GM23338 (cell line): Measurements from ENCODE around the gene AK4. TPM values are rescaled to one million over a fixed set of nuclear protein-coding genes. Genes with fewer than 3 reads are reported as not detected.

Experiments
- ATAC-seq: fragments of 200-7000 bp; cut with Tn5 transposase; 3 replicates; pipeline ENCODE4 v1.9.1; 2020
- DNase-seq: peaks from one replicate; pipeline ENCODE4 v3.0.0-alpha.2; 2015; ENCODE audit warnings: low spot score
- H2AFZ ChIP-seq: fragments of 200-600 bp; sonication (generic); 2 replicates; pipeline ENCODE4 v1.8.0; 2016; ENCODE audit warnings: antibody characterized with exemption, mild to moderate bottlenecking, moderate library complexity
- H3F3A ChIP-seq: fragments of 200-600 bp; sonication (generic); replicated peaks from 2 replicates; pipeline ENCODE4 v1.8.0; 2017; ENCODE audit warnings: antibody characterized with exemption, mixed run types, low read depth
- H3K27ac ChIP-seq: fragments of 200-600 bp; sonication (generic); 2 replicates; pipeline ENCODE4 v1.6.1; 2016; ENCODE audit warnings: low read depth
- H3K27me3 ChIP-seq: fragments of 200-600 bp; sonication (generic); 2 replicates; pipeline ENCODE4 v1.8.0; 2016; ENCODE audit warnings: mild to moderate bottlenecking, mixed run types, moderate library complexity; ENCODE audit not compliant: insufficient read depth
- H3K36me3 ChIP-seq: fragments of 200-600 bp; sonication (generic); 2 replicates; pipeline ENCODE4 v1.8.0; 2016; ENCODE audit warnings: mild to moderate bottlenecking; ENCODE audit not compliant: insufficient read depth
- H3K4me1 ChIP-seq: fragments of 200-600 bp; sonication (generic); 2 replicates; pipeline ENCODE4 v1.8.0; 2016; ENCODE audit warnings: mild to moderate bottlenecking, moderate library complexity; ENCODE audit not compliant: insufficient read depth
- H3K4me2 ChIP-seq: fragments of 200-600 bp; sonication (generic); 2 replicates; pipeline ENCODE4 v1.7.1; 2017; ENCODE audit warnings: mixed run types
- H3K4me3 ChIP-seq: fragments of 200-600 bp; sonication (generic); 2 replicates; pipeline ENCODE4 v1.6.1; 2016; ENCODE audit warnings: mixed run types
- H3K79me2 ChIP-seq: fragments of 200-600 bp; sonication (generic); replicated peaks from 2 replicates; pipeline ENCODE4 v1.8.0; 2017; ENCODE audit warnings: mild to moderate bottlenecking; ENCODE audit not compliant: insufficient read depth
- H3K9me2 ChIP-seq: fragments of 200-600 bp; sonication (generic); 2 replicates; pipeline ENCODE4 v1.8.0; 2017; ENCODE audit not compliant: insufficient read depth
- H4K20me1 ChIP-seq: fragments of 200-600 bp; sonication (generic); replicated peaks from 2 replicates; pipeline ENCODE4 v1.8.0; 2017; ENCODE audit warnings: mild to moderate bottlenecking; ENCODE audit not compliant: insufficient read depth
- H3K27ac Mint-ChIP-seq: 2 replicates; pipeline ENCODE4 v1.8.0; 2020; ENCODE audit warnings: inconsistent platforms, mild to moderate bottlenecking, moderate library complexity, mixed read lengths
- H3K27me3 Mint-ChIP-seq: 3 replicates; pipeline ENCODE4 v1.8.0; 2022; ENCODE audit warnings: low read depth, mild to moderate bottlenecking, moderate library complexity, mixed read lengths, inconsistent platforms; ENCODE audit not compliant: insufficient read depth, poor library complexity
- H3K36me3 Mint-ChIP-seq: 3 replicates; pipeline ENCODE4 v1.8.0; 2021; ENCODE audit warnings: low read depth, mild to moderate bottlenecking, inconsistent platforms, moderate library complexity, mixed read lengths
- H3K4me1 Mint-ChIP-seq: 3 replicates; pipeline ENCODE4 v1.8.0; 2020; ENCODE audit warnings: mild to moderate bottlenecking, inconsistent platforms, mixed read lengths
- H3K4me3 Mint-ChIP-seq: 3 replicates; pipeline ENCODE4 v1.8.0; 2021; ENCODE audit warnings: moderate library complexity, mild to moderate bottlenecking, inconsistent platforms, mixed read lengths
- H3K9me3 Mint-ChIP-seq: 3 replicates; pipeline ENCODE4 v1.8.0; 2020; ENCODE audit warnings: moderate library complexity, mild to moderate bottlenecking, inconsistent platforms, mixed read lengths
- CREB1 ChIP-seq: fragments of 250-450 bp; sonication (Bioruptor Pico); IDR thresholded peaks from 2 replicates; pipeline ENCODE4 v1.5.0; 2020; ENCODE audit warnings: low read depth, mild to moderate bottlenecking, moderate library complexity
- EZH2 ChIP-seq: fragments of 200-600 bp; sonication (generic); IDR thresholded peaks from one replicate; pipeline ENCODE4 v1.8.0; 2017; ENCODE audit warnings: antibody characterized with exemption, mild to moderate bottlenecking, low read depth; ENCODE audit not compliant: unreplicated experiment
- EZH2phosphoT487 ChIP-seq: fragments of 200-600 bp; sonication (generic); IDR thresholded peaks from one replicate; pipeline ENCODE4 v1.8.1; 2018; ENCODE audit warnings: antibody characterized with exemption; ENCODE audit not compliant: unreplicated experiment
- JUNB ChIP-seq: IDR thresholded peaks from one replicate; pipeline ENCODE4 v1.6.1; 2016; ENCODE audit warnings: antibody characterized with exemption; ENCODE audit not compliant: unreplicated experiment
- NANOG ChIP-seq: IDR thresholded peaks from 2 replicates; pipeline ENCODE4 v1.6.1; 2016; ENCODE audit warnings: antibody characterized with exemption, borderline replicate concordance
- POLR2AphosphoS5 ChIP-seq: IDR thresholded peaks from 2 replicates; pipeline ENCODE4 v1.6.1; 2016; ENCODE audit warnings: antibody characterized with exemption, low read depth
- STAT1 ChIP-seq: IDR thresholded peaks from one replicate; pipeline ENCODE4 v1.6.1; 2016; ENCODE audit warnings: antibody characterized with exemption; ENCODE audit not compliant: unreplicated experiment
- ZNF114 ChIP-seq: fragments of 250-450 bp; sonication (Bioruptor Pico); IDR thresholded peaks from 2 replicates; pipeline ENCODE4 v1.5.0; 2020; ENCODE audit warnings: mild to moderate bottlenecking, moderate library complexity
- ZNF331 ChIP-seq: fragments of 250-450 bp; sonication (Bioruptor Pico); IDR thresholded peaks from 2 replicates; pipeline ENCODE4 v1.5.0; 2020; ENCODE audit warnings: low read depth, mild to moderate bottlenecking, moderate library complexity
- polyA plus RNA-seq: library from polyadenylated mRNA; unstranded; fragments of >200 nt; fragmentation: Nextera tagmentation; extraction: Ambion mirVana; gene quantifications from 2 replicates; pipeline ENCODE4 v1.2.1, GENCODE V29; 2016
- total RNA-seq: library from RNA; depleted of rRNA; stranded (reverse); fragments of >200 nt; shearing (Covaris generic); gene quantifications from 2 replicates; pipeline ENCODE4 v1.2.3, GENCODE V29; 2014
- TF ChIP-seq, protein P1 (sequence below): fragments of 250-450 bp; sonication (Bioruptor Pico); IDR thresholded peaks from 2 replicates; pipeline ENCODE4 v1.5.0; 2020; ENCODE audit warnings: mild to moderate bottlenecking, moderate library complexity
- TF ChIP-seq, protein P2 (sequence below): IDR thresholded peaks from one replicate; pipeline ENCODE4 v1.6.1; 2018; ENCODE audit warnings: antibody characterized with exemption; ENCODE audit not compliant: unreplicated experiment

AK4 gene
- total and polyA plus RNA-seq, 2 experiments from 2014 or later = 123 to 127 TPM

DNA sequence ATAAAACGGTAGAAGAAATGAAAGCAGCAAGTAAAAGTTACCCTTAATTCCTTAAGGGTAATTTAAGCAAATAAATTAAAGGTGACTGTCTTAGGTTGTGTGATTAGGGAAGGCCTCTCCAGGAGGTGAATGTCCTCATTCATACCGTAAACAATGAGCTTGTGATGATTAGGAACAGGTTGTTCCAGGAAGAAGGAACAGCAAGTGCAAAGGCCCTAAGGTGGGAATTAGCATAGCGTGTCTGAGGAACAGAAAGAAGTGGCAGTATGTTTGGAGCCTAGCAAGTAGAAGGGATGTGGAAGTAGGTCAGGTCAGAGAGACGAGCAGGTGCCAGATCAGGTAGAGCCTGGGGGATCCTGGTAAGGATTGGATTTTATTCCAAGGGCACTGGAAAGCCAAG, 5.6 kb downstream of the AK4 start (continued):
- TF ChIP-seq, protein P1, sequence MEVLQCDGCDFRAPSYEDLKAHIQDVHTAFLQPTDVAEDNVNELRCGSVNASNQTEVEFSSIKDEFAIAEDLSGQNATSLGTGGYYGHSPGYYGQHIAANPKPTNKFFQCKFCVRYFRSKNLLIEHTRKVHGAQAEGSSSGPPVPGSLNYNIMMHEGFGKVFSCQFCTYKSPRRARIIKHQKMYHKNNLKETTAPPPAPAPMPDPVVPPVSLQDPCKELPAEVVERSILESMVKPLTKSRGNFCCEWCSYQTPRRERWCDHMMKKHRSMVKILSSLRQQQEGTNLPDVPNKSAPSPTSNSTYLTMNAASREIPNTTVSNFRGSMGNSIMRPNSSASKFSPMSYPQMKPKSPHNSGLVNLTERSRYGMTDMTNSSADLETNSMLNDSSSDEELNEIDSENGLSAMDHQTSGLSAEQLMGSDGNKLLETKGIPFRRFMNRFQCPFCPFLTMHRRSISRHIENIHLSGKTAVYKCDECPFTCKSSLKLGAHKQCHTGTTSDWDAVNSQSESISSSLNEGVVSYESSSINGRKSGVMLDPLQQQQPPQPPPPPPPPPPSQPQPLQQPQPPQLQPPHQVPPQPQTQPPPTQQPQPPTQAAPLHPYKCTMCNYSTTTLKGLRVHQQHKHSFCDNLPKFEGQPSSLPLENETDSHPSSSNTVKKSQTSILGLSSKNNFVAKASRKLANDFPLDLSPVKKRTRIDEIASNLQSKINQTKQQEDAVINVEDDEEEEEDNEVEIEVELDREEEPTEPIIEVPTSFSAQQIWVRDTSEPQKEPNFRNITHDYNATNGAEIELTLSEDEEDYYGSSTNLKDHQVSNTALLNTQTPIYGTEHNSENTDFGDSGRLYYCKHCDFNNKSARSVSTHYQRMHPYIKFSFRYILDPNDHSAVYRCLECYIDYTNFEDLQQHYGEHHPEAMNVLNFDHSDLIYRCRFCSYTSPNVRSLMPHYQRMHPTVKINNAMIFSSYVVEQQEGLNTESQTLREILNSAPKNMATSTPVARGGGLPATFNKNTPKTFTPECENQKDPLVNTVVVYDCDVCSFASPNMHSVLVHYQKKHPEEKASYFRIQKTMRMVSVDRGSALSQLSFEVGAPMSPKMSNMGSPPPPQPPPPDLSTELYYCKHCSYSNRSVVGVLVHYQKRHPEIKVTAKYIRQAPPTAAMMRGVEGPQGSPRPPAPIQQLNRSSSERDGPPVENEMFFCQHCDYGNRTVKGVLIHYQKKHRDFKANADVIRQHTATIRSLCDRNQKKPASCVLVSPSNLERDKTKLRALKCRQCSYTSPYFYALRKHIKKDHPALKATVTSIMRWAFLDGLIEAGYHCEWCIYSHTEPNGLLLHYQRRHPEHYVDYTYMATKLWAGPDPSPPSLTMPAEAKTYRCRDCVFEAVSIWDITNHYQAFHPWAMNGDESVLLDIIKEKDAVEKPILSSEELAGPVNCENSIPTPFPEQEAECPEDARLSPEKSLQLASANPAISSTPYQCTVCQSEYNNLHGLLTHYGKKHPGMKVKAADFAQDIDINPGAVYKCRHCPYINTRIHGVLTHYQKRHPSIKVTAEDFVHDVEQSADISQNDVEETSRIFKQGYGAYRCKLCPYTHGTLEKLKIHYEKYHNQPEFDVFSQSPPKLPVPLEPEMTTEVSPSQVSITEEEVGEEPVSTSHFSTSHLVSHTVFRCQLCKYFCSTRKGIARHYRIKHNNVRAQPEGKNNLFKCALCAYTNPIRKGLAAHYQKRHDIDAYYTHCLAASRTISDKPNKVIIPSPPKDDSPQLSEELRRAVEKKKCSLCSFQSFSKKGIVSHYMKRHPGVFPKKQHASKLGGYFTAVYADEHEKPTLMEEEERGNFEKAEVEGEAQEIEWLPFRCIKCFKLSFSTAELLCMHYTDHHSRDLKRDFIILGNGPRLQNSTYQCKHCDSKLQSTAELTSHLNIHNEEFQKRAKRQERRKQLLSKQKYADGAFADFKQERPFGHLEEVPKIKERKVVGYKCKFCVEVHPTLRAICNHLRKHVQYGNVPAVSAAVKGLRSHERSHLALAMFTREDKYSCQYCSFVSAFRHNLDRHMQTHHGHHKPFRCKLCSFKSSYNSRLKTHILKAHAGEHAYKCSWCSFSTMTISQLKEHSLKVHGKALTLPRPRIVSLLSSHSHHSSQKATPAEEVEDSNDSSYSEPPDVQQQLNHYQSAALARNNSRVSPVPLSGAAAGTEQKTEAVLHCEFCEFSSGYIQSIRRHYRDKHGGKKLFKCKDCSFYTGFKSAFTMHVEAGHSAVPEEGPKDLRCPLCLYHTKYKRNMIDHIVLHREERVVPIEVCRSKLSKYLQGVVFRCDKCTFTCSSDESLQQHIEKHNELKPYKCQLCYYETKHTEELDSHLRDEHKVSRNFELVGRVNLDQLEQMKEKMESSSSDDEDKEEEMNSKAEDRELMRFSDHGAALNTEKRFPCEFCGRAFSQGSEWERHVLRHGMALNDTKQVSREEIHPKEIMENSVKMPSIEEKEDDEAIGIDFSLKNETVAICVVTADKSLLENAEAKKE (CRISPR knock-in tag) = no peak
- TF ChIP-seq CREB1 (no peak), NANOG (no peak), JUNB (no peak)

DNA sequence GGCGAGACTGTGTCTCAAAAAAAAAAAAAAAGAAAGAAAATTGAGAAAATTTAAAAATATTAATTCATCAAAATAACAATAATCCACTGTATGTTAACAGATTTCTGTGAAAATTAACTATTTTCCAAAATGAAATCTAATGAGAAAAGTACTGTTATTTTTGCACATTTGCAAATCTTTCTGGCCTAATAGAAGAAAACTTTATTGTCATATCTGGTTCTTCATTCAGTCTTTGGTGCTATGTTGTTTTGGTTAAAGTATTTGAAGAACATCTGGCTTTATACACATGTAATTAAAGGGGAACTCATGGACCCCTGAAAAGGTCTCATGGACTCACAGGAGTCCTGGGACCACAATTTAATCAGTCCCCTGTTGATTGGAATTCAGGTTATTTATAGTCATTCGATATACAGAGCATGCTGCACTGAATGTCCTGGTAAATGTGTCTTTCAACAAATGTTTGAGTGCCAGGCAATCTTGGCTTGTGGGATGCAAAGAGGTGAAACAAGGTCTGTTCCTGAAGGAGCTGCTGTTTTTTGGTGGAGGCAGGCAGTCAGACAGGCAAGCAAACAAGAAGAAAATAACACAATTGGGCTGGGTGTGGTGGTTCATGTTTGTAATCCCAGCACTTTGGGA, 9.0 kb downstream of the AK4 start:
- no peak overlapping the region for H2AFZ ChIP-seq
- H3K4me1 ChIP-seq = peaks cover 63% of the 10 kb centered on the region
- ATAC-seq (no peak), DNase-seq (no peak)
- no peaks in the 10 kb centered on the region for H3K9me3 Mint-ChIP-seq
- H3K36me3 Mint-ChIP-seq = peaks cover 22% of the 10 kb centered on the region
- H3K27me3 ChIP-seq = no peaks in the 10 kb centered on the region
- H3K9me2 ChIP-seq = no peaks in the 10 kb centered on the region
- H3K27ac Mint-ChIP-seq = peak overlapping the region; percentile 79
- no peaks in the 10 kb centered on the region for H3K36me3 ChIP-seq
- no peak overlapping the region for H3K4me3 ChIP-seq
- no peaks in the 10 kb centered on the region for H3K27me3 Mint-ChIP-seq
- H4K20me1 ChIP-seq = no peaks in the 10 kb centered on the region
- H3K79me2 ChIP-seq = peaks cover 99% of the 10 kb centered on the region
- no peak overlapping the region for H3K27ac ChIP-seq
- H3F3A ChIP-seq = no peaks in the 10 kb centered on the region
- H3K4me3 Mint-ChIP-seq = no peak overlapping the region
- no peak overlapping the region for H3K4me2 ChIP-seq
- peaks cover 55% of the 10 kb centered on the region for H3K4me1 Mint-ChIP-seq
- TF ChIP-seq, protein P2, sequence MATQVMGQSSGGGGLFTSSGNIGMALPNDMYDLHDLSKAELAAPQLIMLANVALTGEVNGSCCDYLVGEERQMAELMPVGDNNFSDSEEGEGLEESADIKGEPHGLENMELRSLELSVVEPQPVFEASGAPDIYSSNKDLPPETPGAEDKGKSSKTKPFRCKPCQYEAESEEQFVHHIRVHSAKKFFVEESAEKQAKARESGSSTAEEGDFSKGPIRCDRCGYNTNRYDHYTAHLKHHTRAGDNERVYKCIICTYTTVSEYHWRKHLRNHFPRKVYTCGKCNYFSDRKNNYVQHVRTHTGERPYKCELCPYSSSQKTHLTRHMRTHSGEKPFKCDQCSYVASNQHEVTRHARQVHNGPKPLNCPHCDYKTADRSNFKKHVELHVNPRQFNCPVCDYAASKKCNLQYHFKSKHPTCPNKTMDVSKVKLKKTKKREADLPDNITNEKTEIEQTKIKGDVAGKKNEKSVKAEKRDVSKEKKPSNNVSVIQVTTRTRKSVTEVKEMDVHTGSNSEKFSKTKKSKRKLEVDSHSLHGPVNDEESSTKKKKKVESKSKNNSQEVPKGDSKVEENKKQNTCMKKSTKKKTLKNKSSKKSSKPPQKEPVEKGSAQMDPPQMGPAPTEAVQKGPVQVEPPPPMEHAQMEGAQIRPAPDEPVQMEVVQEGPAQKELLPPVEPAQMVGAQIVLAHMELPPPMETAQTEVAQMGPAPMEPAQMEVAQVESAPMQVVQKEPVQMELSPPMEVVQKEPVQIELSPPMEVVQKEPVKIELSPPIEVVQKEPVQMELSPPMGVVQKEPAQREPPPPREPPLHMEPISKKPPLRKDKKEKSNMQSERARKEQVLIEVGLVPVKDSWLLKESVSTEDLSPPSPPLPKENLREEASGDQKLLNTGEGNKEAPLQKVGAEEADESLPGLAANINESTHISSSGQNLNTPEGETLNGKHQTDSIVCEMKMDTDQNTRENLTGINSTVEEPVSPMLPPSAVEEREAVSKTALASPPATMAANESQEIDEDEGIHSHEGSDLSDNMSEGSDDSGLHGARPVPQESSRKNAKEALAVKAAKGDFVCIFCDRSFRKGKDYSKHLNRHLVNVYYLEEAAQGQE = no peak
- TF ChIP-seq POLR2AphosphoS5 (no peak), EZH2phosphoT487 (no peak), ZNF331 (no peak), EZH2 (no peak), JUNB (no peak), ZNF114 (CRISPR knock-in tag) (no peak), STAT1 (no peak)
